RPMI7951 (cell line): Measurements from ENCODE around the gene A4GNT. TPM values are rescaled to one million over a fixed set of nuclear protein-coding genes. Genes with fewer than 3 reads are reported as not detected.

Experiments
- DNase-seq: peaks from one replicate; pipeline ENCODE4 v3.0.0-alpha.2; 2012; ENCODE audit warnings: low read depth
- total RNA-seq: library from RNA; depleted of rRNA; stranded (reverse); fragments of >200 nt; shearing (Covaris generic); gene quantifications from 2 replicates; pipeline ENCODE4 v1.2.3, GENCODE V29; 2014; rRNA removed

A4GNT gene
- total RNA-seq, 1 experiment from 2014 or later, result not detected

DNA sequence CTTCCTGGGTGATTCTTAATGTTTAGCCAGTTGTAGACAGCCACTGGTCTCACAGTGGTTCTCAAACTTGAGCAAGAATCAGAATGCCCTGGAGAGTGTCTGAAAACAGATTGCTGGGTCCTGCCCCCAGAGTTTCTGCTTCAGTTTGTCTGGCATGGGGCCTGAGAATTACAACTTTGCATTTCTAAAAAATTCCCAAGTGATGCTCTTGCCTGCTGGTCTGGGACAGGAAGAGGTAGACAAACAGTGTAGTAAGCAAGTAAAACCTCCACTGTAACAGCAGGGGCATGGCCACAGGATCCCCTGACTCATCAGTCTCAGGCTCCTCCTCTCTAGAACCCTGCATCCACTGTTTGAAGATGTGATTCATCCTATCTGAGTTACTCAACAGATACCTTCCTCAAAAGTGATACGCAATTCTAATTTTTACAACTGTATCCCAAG is 53.3 kb downstream of the A4GNT start:
- DNase-seq, result peak; percentile 86

DNA sequence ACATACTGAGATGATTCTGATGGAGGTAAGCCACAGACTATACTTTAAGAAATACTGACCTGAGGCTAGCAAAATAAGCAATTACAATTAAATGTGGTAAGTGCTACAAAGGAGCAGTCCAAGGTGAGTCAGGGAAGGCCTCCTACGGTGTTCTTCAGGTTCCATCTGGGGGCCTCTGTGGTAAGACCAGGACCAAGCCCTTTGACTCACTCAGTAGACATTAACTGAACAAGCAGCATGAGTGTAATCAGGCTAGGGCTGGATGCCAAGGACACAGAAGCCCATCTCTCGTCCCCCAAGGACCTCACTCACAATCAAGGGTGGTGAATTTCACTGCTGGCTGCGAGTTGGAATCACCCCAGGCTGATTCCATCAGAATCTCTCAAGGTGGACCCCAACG is 54.1 kb downstream of the A4GNT start:
- DNase-seq, result no peak

Other genes starting within 250 kb of the A4GNT start
- not detected in 2 replicates for gene CLDN18, start 122.2 kb downstream of the A4GNT start, total RNA-seq
- 7.4 and 11.1 TPM in 2 replicates for gene DZIP1L, start 16.8 kb downstream of the A4GNT start, total RNA-seq
- 22.9 and 25.1 TPM in 2 replicates for gene DBR1, start 42.5 kb upstream of the A4GNT start, total RNA-seq
- 42.7 and 67.5 TPM in 2 replicates for gene ARMC8, start 54.9 kb upstream of the A4GNT start, total RNA-seq
- gene NME9, start 197.5 kb upstream of the A4GNT start, total RNA-seq, result not detected in 2 replicates
- 23.5 and 29.6 TPM in 2 replicates for gene MRAS, start 216.2 kb upstream of the A4GNT start, total RNA-seq